ENCODE measurements around the gene GRIN2D. TPM values are rescaled to one million over a fixed set of nuclear protein-coding genes. Genes with fewer than 3 reads are reported as not detected.

Gene GRIN2D
- total RNA-seq, 1 experiment from 2014 or later = 0.35 TPM

Other genes with a start within 250 kb of the GRIN2D start
- 12.2 and 14.6 TPM in 2 replicates for gene LIG1, start 223.3 kb upstream of the GRIN2D start, total RNA-seq (2022)
- 4.8 and 5.5 TPM in 2 replicates for gene ZSWIM9, start 223.0 kb upstream of the GRIN2D start, total RNA-seq (2022)
- 16.0 and 24.0 TPM in 2 replicates for gene CARD8, start 137.8 kb upstream of the GRIN2D start, total RNA-seq (2022)
- not detected in 2 replicates for gene ZNF114, start 123.6 kb upstream of the GRIN2D start, total RNA-seq (2022)
- gene EMP3, start 68.1 kb upstream of the GRIN2D start, total RNA-seq (2022) = 190 and 198 TPM in 2 replicates
- gene TMEM143, start 29.7 kb upstream of the GRIN2D start, total RNA-seq (2022) = 6.0 and 7.6 TPM in 2 replicates
- not detected in 2 replicates for gene SYNGR4, start 29.3 kb upstream of the GRIN2D start, total RNA-seq (2022)
- 113 and 134 TPM in 2 replicates for gene KDELR1, start 2.1 kb upstream of the GRIN2D start, total RNA-seq (2022)
- 45.1 and 55.8 TPM in 2 replicates for gene GRWD1, start 52.3 kb downstream of the GRIN2D start, total RNA-seq (2022)
- gene KCNJ14, start 61.9 kb downstream of the GRIN2D start, total RNA-seq (2022) = 1.6 and 2.7 TPM in 2 replicates
- gene CYTH2, start 75.7 kb downstream of the GRIN2D start, total RNA-seq (2022) = 70.3 and 72.2 TPM in 2 replicates
- gene LMTK3, start 118.2 kb downstream of the GRIN2D start, total RNA-seq (2022) = 0.37 and 0.47 TPM in 2 replicates
- gene SULT2B1, start 158.5 kb downstream of the GRIN2D start, total RNA-seq (2022) = not detected in 2 replicates
- gene SPACA4, start 213.1 kb downstream of the GRIN2D start, total RNA-seq (2022) = not detected in 2 replicates
- 0.89 and 2.8 TPM in 2 replicates for gene FAM83E, start 221.4 kb downstream of the GRIN2D start, total RNA-seq (2022)
- gene RPL18, start 225.5 kb downstream of the GRIN2D start, total RNA-seq (2022) = 1,536 and 1,736 TPM in 2 replicates
- 16.3 and 18.2 TPM in 2 replicates for gene SPHK2, start 225.8 kb downstream of the GRIN2D start, total RNA-seq (2022)
- gene DBP, start 243.7 kb downstream of the GRIN2D start, total RNA-seq (2022) = 0.25 and 0.56 TPM in 2 replicates